ENCODE results near the gene SLFN12L.
"Not testable (repeated sequence)": the region's sequence is repeated elsewhere in the genome, so short reads cannot be mapped to it uniquely, and the experiment has no call there.

The SLFN12L gene

DNA sequence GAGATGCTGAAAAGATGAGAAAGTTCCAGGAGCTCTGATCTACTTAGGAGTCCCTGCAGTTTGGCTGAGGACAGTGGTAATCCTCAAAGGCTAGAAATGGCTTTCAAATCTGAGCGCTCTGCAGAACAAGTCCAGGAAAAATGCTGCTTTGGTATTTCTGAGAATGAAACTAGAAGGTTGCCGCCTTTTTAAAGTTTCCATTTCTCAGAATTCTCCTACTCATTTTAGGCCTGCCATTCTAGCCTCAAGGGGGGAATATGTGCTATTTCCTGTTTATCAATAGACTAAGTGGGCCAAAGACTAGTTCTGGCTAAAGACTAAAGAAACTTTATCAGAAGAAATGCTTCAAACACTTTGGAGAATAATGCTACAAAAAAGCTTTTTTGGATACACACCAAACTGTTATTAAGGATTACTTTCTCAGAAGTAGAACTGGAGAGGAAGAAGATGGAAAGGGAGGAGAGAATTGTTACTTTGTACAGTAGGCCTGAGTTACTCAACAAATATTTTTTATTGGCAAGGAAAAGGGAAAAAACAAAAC is at the start of gene SLFN12L:
Gene SLFN12L (minus strand): TSS at position 78 of the 541 bp plus-strand sequence. CDS start 15,314 bp downstream, outside the sequence.
- DNase-seq: peak; percentile 61

DNA sequence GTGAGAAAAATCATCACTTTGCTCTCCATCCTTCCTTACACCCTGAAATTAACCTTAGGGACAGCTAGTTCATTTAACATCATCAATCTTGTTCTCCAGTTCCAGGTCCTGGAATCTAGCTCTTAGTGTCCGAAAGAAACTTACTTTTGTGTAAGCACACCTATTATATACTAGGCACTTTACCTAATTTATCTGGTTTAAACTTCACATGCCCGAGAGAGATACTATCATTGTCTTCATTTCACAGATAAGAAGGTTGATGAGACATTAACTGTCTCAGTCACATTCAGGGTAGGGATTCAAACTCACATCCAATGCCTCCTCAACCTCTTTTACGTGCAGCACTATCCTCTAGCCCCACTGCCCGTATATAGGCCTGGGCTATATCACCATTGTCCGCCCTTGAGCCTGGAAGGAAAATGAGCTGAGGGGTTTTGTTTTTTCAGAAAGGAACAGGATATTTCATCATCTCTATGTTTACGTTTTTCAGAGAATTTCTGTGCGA is 49.1 kb upstream of the SLFN12L start:
- peak; percentile 24 for DNase-seq

DNA sequence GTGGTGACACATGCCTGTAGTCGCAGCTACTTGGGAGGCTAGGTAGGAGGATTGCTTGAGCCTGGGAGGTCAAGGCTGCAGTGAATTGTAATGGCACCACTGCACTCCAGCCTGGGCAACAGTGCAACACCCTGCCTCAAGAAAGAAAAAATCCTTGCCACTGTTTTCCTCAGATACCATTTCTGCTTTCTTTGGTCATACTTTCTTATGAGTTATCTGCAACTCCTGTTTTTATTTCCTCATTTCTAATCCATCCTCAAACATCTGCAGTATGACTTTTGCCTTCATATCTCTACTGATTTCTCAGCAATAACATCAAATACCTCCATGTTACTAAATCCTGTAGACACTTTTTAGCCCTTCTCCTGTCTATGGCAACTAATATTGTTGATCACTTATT is 46.6 kb upstream of the SLFN12L start:
- no peak for DNase-seq

DNA sequence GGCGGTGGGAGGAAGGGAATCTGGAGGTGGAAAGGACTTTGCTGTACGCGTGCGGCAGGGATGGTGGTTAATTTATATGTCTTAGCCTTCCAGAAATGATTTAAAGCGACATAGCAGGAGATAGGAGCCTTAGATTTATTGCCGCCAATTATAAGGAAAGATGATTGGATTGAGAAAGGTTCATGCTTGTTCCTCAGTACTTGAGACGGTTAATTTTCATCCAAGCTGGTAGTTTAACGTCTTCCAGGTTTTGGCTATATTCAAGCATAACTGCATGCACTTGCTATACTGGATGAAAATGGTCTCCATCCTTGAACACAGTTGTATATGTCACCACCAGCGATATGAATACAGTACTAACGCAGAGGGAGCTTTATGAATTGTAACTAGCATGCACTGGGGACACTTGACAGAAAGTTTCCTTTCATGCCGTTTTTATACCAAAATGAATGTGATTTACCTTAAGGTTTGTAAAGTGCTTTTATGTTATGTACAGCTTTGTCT is 41.5 kb upstream of the SLFN12L start:
- DNase-seq: no peak

DNA sequence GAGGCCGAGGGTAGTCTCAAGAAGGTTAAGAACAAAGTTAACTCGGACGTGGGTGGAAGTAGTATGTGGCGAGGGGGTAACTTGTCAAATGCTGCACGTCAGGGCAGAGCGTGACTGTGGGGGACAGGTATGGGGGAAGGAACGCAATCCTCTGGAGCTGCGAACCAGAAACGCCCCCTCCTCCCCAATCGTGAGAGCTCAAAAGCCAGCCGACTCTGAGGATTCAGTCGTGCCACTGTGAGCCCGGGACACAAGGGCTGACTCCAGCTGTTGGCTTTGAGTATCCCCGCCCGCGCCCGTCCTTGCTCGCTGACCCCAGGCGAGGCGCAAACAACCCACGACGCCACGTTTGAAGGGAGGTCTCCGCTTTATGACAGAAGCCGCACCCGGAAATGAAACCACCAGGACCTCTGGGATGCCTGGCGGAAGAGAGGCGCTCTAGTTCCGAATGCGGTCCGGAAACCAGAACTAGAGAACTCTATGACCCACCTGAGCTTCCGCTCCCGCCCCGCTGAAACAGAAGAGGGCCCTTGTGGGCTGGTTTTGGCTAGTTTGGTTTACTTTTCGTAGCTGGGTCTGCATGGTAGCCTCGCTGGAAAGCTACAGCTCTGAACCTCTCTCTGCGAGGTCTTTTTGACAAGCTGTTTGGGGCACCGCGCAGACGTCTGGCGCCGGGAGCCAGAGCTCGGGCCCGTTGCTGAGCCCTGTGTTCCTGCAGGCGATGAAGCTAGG is 40.9 kb upstream of the SLFN12L start, which contains the start of gene PEX12:
Gene PEX12 (minus strand): TSS at position 375 of the 732 bp plus-strand sequence. CDS start 550 bp downstream, outside the sequence.
- peak; percentile 96 for DNase-seq

DNA sequence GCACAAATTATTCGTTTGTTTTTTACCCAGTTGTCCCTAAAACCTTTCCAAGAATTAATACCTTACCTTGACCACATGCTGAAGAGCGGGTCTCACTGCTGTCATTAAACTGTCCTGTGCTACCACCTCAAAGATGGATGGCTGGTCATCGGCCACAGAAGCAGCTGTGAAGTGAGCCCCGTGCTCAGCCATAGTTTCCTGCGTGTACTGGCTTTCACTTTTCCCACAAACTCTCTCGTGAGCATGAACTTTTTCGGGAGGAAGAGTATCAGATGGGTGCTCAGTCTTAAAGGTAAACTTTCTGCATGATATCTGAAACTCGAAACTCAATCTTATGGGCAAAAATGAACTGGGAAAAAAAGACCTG is 40.3 kb upstream of the SLFN12L start:
- DNase-seq: no peak

DNA sequence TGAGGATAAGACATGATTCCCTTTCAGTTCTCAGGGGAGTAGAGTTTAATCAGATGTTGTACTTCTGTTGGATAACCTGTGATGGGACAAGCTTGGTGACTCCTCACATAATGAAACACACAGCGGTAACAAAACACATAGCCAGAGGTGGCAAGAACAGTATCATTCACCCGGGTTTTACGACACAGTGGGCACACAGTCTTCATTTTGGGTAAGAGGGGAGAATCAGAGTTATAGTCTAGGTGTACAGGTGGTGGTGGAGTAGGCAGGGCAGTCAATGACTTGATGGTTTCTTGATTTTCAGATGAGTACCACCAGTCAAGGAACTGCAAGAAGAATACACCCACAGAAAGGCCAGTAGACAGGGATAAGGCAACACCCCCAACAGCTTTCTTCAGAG is 38.3 kb upstream of the SLFN12L start:
- DNase-seq: no peak

DNA sequence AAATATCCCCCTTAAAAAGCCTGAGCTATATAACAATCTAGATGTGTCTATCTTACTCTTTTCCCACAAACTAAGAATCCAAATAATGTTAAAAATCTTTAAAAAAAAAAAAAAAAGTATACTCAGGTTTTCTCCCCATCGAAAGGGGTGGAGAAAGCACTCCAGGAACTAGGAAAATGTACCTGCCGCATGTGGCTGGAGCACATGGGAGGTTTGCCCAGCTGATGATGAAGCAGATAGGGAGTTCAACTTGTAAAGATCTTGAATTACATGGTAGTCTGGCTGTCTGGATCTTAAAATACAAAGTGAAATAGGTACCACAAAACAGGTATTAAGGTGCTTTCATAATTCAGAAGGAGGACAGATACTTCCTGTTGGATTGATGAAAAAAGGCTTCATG is 31.9 kb upstream of the SLFN12L start:
- DNase-seq: no peak

DNA sequence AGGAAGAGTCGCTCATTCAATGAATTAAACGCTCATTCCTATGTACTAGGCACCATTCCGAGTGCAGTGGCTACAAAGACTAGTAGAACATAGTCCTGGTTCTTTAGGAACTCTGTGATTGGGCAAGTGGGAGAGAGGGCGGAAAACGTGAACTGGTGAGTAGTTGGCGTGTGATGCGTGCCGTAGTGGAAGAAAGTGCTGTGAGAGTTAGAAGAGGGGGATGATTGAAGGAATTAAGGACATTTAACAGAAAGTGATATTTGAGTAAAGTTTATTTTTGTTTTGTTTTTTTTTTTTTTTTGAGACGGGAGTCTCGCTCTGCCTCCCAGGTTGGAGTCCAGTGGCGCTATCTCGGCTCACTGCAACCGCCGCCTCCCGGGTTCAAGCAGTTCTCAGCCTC is 31.1 kb upstream of the SLFN12L start:
- peak; percentile 68 for DNase-seq

DNA sequence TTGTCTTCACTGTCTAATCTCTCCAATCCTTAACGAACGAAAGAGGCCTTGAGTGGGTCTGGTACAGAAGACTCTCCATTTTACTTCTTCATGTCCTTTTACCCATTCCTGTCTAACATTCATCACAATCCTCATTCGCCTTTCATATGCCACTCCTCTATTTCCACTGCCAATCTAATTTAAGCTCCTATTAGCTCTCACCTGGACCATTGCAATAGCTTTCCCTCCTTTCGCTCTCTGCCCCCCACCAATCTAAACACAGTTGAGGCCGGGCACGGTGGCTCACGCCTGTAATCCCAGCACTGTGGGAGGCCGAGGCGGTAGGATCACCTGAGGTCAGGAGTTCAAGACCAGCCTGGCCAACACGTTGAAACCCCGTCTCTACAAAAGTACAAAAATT is 29.5 kb upstream of the SLFN12L start:
- DNase-seq: no peak

DNA sequence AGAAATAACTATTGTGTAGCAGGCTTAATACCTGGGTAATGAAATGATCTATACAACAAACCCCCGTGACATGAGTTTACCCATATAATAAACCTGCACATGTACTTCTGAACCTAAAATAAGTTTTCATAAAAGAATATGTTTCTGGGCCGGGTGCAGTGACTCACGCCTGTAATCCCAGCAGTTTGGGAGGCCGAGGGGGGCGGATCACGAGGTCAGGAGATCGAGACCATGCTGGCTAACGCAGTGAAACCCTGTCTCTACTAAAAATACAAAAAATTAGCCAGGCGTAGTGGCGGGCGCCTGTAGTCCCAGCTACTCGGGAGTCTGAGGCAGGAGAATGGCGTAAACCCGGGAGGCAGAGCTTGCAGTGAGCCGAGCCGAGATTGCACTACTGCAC is 25.7 kb upstream of the SLFN12L start:
- DNase-seq: not testable (repeated sequence)

DNA sequence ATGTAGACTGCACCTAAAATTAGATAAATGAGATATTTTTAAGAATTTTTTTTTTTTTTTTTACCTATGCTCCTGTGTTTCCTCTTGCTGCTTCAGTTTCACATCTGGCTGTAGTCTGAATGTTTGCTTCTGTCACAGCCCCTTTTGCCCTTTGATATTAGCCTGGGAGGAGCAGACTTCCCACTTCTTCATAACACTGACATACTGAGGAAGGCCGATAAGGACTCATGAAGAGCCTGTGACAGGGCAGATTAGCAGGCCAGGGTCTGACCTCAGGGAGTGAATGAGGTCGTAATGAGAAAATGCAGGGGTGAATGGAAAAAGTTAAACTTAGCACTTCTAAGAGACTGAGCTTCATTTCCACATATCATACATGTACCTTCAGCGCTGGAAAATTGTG is 23.2 kb upstream of the SLFN12L start, which contains the start of gene SLFN14:
Gene SLFN14 (minus strand): TSS at position 117 of the 400 bp plus-strand sequence. CDS start 2,757 bp downstream, outside the sequence.
- peak; percentile 100 for DNase-seq

DNA sequence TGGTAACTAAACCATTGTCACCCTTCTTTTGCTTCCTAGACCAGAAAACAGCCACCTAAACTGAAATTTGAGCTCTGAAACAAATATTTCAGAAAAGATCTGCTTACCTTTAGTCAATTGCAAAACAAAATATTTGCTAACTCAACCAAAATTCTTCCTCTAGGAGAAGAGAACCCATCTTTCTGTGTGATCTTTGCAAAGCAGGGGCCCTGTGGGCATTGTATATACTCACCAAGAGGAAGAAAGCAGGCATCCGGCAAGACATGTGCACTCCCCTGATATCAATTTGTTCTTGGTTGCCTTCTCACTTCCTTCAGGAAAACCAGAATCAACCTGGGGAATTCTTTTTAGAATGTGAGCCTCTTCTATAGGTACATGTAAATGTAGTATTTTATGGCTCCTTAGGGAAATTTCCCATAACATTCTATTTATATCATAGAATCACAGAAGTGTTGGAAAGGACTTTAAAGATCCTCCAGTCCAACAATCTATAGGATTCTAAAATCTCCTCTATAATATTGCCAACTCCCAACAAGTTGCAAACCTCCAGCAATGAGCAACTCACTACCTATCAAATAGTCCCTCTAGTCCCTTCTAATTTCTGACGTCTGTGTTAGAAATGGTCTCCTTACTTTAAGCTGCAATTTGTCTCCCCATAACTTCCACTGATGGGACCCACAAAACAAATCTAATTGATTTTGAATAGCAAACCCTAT is 22.2 kb upstream of the SLFN12L start:
- DNase-seq: peak; percentile 58

DNA sequence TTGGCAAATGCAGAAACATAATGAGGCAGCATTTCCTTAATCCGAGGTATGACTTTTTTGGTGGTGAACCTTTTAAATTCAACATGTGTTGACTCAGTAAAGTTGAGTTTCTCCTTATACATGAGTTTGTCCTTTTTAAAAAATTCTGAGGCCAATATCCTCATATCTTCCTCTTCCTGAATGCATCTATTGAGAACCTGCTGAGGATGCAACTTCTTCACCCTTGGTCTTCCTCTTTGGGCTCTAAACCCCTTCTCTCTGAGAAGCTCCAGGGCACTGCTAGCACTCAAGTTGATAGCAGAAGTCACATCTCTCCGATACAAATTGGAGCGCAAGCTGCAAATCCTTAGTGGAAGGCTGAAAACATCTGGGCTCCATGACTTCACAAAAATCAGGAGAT is 19.9 kb upstream of the SLFN12L start:
- no peak for DNase-seq

DNA sequence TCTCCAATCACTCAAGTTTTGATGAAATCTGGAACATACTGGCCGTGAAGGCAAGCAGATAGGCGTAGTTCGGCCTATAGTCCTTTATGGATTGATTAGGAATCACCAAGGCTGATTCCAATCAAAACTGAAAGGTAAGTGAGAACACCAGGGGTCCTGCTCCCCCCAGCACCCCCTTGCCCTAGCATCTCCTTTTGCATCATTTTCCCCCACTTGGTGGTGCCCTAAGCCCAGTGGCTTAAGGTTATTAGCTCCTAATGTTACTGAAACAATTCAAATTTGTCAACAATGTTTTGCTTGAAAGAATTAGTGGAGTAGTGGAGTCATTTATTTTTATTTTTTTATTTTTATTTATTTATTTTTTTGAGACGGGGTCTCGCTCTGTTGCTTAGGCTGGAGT is 18.2 kb upstream of the SLFN12L start:
- peak; percentile 63 for DNase-seq

DNA sequence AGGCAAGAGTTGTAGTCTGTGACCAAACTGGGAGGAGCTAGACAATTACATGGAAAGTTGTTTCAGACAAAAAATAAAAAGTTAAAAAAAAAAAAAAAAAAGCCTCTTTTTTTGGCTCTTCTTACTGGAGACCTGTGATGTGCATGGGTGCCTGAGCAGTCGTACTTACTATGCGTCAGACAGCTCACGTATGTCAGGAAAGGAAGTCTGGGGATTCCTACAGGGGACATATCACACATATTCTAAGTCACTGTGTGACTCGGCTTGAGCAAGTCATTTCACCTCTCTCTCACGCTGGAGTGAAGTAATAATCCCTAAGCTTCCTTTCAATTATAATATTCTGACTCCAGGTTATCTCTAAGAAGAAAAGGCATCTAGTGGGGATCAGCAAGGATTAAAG is 17.2 kb upstream of the SLFN12L start:
- no peak for DNase-seq

DNA sequence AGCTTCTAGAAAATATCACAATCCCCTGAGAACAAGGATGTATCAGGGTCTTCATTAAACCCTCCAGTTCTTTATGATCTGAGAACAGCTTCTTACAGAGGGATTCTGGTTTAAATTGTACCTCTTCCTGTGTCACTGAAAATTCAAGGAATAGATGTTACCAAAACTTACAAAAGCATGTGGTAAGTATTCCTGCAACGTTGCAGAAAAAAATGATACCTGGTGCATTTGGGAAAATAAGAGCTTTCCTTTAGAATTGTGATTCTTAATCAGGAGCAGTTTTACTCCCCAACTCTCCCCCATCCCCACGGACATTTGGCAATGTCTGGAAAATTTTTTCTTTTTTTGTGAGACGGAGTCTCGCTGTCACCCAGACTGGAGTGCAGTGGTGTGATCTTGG is 15.8 kb upstream of the SLFN12L start:
- no peak for DNase-seq

DNA sequence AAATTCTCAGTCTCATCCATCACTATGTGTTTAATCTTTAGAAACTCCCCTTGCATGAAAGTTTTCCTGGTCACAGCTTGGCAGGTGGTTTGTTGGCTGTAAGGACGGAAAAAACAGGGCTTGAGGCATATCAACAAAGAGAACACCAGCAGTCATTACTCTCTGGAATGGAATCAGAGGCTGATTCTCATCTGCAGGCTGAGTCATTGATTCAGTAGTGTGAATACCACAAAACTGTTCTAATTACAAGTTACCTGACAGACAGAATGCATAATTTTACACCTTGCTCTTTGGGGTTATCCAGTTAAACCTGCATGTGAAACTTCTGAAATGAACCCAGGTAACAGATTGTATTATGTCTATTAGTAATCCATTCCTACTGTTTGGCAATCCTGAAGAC is 11.5 kb upstream of the SLFN12L start:
- no peak for DNase-seq

DNA sequence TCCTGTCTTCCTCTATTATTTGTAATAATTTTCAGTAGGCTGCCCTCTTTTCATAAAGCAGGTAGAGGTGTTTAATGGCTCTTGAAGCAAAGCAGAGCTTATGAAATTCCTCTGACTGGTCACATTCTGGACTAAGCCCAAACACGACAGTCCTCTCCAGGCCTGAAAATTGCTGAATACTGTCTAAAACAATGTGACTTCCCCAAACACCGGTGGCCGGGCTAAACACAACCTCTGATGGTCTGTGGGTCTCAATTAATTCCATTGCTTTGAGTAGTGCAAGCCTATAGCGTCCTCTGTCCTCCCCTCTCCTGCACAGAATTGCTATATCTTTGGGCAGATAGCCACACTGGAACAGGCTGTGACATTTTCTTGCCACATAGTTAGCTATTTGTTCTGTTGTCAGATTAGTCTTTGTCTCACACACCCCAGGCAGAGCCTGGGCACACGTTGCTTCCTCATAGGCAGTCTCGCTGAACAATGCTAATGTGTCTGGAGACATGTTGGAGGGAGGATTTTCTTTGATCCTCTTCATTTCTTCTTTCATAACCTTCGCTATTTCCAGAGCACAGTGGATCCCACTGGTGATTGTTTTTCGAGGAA is 10.8 kb upstream of the SLFN12L start:
- DNase-seq: no peak

DNA sequence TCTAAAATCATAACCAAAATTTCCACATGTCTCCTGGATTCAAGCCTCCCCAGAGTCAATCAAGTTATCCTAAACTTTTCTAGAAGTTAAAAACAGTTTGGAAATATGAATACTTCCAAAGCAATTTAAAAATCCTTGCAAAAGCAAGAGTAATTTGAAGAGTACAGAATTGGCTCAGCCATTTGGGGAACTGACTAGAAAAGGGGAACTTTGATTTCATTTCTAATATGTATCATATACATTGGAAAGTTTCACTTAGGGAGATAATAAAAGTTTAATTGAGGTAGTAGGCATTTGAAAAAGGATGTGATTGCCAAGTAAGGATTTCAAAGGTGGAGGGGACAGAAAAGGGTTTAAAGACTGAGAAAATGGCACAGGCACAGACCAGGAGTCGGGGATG is 9.0 kb upstream of the SLFN12L start:
- DNase-seq: no peak

DNA sequence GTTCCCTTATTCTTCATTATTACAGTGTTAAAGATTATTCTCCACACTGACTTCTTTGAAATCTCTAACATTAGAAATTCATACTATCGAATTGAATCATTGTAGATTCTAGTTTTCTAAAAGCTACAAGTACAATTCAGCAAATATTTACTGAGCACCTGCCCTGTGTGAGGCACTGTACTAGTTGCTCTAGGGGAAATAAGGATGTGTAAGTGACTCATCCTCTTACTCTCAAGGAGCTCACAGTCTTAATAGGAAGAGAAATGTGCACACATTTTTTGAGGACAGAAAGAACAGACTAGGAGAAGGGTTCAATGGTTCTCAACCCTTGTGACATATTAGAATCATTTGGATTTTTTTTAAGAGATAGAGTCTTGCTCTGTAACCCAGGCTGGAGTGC is 7.7 kb upstream of the SLFN12L start:
- no peak for DNase-seq

DNA sequence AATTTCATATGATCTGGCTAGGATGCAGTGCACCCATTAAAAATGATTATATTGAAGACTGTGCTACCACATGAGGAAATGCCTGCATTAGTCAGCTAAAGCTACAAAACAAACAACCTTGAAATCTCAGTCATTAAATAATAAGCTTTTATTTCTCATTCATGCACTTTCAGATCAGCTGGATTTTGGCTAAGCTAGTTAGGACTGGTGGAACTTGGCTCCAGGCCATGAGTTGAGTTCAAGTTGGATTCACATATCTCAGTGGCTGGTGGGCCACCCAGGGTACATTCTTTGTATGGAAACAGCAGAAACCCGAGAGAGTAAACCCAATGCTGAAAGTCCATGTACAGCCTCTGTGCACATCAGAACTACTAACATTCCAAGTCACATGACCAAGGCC is 6.4 kb upstream of the SLFN12L start:
- DNase-seq: no peak

DNA sequence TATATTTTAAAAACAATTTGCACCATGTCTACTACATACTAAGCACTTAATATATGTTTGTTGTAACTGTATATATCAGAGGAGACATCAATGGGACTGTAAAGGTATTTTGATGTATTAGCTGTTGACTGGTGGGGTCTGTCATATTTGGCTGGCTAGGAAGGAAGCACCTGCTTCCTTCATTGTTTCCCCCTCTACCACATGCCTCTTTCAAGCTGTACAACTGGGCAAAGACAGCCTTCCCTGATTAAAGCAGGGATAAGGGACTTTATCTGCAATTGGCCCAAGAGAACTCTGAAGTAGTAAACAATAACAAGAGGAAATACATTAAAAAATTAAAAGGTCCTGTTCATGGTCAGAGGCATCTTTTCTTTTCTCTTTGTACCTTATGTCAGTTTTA is 5.5 kb upstream of the SLFN12L start:
- no peak for DNase-seq

Measured in hematopoietic multipotent progenitor cell treated with erythropoietin and hydrocortisone succinate and interleukin-3 and kit ligand, for 8 days (in vitro differentiated cells).